H1 (cell line): ENCODE data around the gene GNG8. TPM values are rescaled to one million over a fixed set of nuclear protein-coding genes. Genes with fewer than 3 reads are reported as not detected.

Experiments
- ASH2L ChIP-seq: fragments of 200-600, 300-600 bp; sonication (generic); IDR thresholded peaks from one replicate; pipeline ENCODE4 v1.7.1; 2017; ENCODE audit warnings: low read length
- JUN ChIP-seq: IDR thresholded peaks from 2 replicates; pipeline ENCODE4 v1.6.1; 2011; ENCODE audit warnings: low read depth, mild to moderate bottlenecking, improper control_type of control experiment, low read length
- polyA plus RNA-seq, 7 experiments: library from polyadenylated mRNA; depleted of rRNA in 3 of 7; stranded (reverse) in 5 of 7; unstranded in 2 of 7; fragments of >200 nt in 5 of 7; fragments of 200-250 nt in 2 of 7; gene quantifications; 1 replicate in 5 of 7; 2 replicates in 1 of 7; 4 replicates in 1 of 7; pipeline versions ENCODE4 v1.2.1 to v1.2.3, GENCODE V29; 2011 to 2013; ENCODE audit warnings: missing spikeins in 2 of 7, mixed read lengths in 2 of 7
- total RNA-seq: library from RNA; stranded (reverse); fragmentation: NEBNext Ultra II Directional; extraction: Animal tissue kit (Norgen Biotek cat#: 25700); gene quantifications from 2 replicates; pipeline ENCODE4 v1.2.1, GENCODE V29; 2021

Gene GNG8
- total and polyA plus RNA-seq, 2 of the 8 experiments (the other 6 are each of a cell fraction or from before 2014, with no cell fraction given) = not detected

DNA sequence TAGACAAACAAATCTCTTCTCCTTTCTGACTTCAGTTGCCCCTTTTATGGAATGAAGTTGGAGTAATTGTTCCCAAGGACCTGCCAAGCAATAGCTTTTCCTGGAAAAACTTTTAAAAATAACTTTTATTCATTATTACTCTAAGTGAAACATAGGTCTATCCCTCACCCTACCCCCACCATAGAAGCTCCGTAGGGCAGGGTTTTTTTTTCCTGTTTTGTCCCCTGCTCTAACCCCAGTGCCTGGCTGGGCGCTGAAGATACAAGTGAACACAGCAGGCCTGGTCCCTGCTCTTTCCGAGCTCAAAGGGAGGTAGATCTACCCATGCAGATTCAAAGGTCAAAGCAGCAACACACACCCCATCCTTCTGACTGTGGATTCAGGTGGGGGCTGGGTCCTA, 8.7 kb upstream of the GNG8 start (continued):
- TF ChIP-seq JUN (no peak), ASH2L (no peak)
